HT-29 (cell line): Measurements from ENCODE around the gene AADACL4. TPM values are rescaled to one million over a fixed set of nuclear protein-coding genes. Genes with fewer than 3 reads are reported as not detected.
A peak's percentile ranks its signal among the peaks of the same experiment; 100 is the strongest.

Source experiments
- DNase-seq: peaks from one replicate; pipeline ENCODE4 v3.0.0-alpha.2; 2015; ENCODE audit warnings: low spot score
- total RNA-seq: library from RNA; depleted of rRNA; stranded (reverse); fragments of >200 nt; shearing (Covaris generic); gene quantifications from 2 replicates; pipeline ENCODE4 v1.2.3, GENCODE V29; 2014; rRNA removed

AADACL4 gene
- total RNA-seq, result not detected in 2 replicates

DNA sequence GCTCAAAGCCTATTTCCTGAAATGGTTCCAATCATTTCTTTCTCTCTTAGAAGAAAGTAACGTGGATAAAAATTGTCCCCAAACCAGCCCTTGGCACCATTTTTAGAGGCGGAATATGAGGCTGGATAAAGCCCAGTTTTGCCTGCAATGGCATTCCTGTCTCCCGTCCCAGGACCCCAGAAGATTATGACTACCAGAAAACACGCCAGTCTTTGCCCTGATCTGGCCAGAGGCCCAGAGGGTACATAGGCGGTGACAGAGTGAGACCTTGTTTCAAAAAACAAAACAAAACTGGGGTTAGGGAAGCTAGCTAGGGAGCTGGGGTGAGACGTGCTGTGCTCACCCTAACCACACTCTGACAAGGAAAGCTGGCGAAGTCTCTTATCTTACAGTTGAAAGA is at the start of gene AADACL4:
TSS of gene AADACL4 (plus strand) at position 301 of the 400 bp plus-strand sequence. CDS start 462 bp downstream, outside the sequence.
- DNase-seq, result no peak

DNA sequence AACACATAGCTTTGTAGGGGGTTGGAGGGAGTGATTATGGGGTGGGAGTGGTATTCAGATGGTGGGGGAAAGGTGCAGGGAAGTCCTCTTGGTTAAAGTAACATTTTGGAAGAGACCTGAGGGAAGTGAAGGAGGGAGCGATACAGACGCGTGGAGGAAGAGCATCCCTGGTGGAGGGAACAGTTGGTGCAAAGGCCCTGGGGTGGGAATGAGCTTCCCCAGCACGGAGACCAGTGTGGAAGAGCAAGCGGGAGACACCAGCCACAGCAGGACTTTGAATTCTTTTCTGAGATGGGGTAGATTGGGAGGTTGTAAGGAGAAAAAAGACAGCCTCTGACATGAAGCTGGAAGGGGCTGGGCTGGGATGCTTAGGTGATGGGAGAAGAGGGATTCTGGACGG is 49.4 kb upstream of the AADACL4 start:
- DNase-seq, result no peak

DNA sequence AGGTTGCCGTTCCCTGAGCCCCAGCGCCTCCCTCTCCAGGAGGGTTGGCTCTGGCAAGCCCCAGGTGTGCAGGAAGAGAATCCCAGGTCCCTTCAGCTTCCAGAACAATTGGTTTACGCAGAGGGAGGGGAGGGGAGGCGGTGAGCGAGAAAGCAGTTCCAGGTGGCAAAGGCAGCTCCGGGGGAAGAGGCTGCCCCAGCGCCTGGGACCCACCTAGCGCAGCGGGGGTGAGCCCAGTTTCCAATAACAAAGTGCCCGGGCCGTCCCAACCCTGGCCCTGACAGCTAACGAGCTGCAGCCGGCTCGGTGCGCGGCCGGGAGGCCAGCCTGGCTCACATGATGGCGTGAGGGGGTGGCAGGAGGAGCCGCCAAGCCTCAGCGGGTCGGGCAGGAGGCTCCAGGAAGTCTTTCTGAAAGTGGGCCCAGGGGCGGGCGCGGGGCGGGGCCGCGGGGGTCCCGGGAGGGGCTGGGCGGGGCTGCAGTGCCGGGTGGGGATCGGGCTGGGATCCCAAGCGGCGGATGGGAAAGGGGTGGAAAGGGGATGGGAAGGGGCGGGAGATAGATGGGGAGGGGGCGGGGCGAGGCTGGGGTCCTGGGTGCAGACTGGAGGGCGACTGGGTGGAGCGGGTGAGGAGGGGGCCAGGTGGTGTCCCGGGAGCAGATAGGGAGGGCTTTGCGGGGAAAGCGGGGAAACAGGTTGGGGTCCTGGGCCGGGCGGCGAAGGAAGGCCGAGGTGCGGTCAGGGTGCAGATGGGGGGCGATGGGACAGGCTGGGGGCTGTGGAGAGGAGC is 48.7 kb upstream of the AADACL4 start:
- peak; percentile 78 for DNase-seq

DNA sequence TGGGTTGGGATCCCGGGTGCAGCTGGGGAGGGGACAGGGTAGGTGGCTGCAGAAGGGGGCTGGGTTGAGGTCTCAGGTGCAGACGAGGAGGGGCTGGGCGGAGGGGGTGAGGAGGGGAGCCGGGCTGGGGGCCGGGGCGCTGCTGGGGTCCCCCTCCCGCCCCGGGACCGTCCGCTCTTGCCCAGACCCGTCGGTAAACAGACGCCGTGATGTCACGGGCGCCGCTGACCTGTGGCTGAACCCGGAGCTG is 48.2 kb upstream of the AADACL4 start:
- no peak for DNase-seq

DNA sequence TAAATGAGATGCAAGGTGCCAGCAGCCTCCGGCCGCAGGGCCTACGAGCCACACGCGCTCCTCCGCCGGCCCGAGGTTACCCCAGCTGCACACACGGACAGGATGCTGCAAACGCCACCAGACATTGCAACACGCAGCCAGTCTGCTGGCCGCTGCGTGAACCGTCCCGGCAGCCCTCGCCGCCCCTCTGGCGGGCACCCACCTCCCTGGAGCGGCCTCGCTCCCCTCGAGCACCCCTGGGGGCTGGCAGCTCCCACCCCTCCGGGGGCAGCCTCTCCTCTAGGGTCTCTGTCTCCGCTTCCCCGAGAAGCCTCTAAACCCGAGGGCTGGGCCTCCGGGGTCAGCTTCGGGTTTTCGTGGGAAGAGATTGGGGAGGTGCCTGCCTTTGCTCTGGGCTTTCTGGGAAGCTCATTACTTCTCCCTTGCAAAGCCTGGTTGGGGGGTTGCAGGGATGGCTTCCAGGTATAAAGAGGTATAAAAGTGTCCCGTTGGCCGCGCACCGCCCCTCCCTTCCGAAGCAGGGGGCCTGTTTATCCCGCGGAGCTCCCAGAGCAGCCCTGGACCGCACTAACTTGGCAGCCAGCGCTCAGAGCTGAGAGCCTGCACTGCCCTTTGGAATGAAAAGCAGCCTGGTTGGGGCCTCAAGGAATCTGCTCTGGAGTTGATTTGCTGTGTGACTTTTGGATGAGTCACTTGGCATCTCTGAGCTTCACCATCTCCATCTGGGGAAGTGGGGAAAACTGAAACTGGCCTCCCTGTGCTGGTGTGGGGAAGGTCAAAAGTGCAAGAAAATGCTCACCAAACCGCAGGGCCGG is 47.7 kb upstream of the AADACL4 start:
- DNase-seq, result peak; percentile 94

DNA sequence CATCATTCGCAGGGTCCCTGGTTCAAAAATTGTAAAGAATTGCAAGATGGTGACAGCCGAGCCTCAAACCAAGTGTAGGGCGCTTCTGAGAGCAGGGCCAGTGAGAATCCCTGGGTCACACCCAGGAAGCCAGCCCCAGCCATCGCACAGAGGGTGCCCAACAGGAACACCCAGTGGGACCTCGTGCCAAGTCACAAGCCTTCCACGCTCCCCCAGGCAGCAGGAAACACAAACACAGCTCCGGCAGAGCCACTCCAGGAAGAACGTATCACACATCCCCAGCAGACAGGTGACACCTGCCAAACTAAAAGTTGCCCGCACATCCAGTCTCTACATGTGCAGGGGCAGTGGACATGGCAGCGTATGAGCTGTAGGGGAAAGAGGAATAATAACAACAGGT is 46.1 kb upstream of the AADACL4 start:
- DNase-seq, result no peak

DNA sequence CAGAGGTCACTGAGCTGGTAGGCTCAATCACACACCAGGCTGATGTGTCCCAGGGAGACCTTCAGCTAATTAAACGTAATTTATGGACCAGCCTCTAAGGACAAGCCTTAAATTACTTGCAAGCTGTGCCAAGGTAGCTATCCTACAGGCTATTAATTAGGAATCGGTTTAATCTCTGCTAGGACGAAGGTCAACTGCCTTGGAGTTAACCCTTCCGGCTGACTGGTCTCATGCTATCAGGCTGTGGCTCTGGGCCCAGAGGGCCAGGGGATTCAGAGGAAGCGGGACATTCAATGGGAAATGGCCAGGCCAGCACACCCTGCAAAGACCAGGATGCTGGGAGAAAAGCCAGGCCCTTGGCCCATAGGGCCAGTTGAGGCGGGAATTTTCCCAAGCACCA is 44.9 kb upstream of the AADACL4 start:
- no peak for DNase-seq

DNA sequence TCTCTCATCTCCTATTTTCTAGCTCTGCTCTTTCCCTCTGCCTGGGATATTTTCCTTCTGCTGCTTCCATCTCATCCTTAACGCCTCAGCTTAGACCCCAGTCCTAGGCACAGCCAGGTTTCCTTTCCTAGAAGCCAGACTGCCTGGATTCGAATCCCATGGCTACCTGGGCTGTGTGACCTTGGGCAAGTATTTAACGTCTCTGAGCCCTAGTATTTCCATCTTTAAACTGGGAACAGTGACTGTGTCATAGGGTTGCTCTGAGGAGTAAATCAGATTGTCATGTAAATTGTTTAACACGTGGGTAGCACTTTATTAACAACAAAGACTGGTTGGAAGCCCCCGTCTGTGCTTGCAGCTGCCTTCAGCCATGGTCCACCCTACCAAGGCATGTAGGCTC is 44.2 kb upstream of the AADACL4 start:
- no peak for DNase-seq

DNA sequence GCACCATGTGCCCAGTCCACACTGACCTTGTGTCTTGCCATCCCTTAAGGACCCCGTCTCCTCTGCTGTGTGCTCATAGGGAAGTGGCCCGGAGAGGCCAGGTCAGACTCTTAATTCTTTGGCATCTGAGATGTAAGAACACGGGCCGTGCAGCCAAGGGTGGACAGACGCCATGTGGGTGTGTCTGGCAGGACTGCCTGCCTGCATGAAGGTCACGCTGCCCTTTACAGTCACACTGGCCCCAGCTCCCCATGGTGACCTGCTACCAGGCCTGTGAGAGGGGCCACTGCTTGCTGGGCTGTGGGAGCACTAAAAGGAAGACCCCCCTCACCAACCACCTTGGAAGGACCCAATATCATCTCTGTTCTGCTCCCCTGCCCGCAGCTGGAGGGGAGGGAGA is 43.5 kb upstream of the AADACL4 start:
- DNase-seq, result no peak

DNA sequence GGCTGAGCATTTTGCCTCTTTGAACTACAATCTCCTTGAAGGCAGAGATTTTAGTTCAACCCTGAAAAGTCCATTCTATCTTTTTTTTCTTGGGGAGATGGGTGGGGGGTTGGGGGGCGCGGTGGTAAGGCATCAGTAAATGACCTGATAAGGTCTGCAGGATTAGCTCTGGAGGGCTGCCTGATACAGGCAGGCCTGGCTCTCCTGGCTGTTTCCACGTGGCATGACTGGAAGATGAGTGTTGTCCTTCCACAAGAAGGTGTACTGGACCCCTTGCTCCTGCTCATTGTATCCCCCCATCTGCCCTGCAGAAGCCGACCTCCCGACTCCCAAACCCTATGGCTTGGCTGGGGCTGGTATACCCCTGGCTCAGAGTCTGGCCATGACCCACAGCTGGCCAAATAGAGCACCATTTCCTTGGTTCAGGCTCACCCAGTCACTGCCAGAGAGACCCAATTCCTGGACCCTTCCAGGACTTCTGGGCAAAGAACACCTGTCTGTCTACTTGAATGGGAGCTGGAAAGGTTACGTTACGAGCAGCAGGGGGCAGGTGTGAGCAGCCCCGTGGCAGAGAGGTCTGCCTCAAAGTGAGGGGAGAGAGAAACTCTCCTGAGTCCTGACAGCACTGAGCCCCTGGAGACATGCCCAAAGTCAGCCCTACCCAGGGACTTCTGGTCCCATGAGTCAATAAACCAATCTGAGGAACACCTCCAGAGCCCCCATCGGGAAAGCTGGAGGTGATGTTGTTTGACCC is 42.8 kb upstream of the AADACL4 start:
- peak; percentile 45 for DNase-seq

DNA sequence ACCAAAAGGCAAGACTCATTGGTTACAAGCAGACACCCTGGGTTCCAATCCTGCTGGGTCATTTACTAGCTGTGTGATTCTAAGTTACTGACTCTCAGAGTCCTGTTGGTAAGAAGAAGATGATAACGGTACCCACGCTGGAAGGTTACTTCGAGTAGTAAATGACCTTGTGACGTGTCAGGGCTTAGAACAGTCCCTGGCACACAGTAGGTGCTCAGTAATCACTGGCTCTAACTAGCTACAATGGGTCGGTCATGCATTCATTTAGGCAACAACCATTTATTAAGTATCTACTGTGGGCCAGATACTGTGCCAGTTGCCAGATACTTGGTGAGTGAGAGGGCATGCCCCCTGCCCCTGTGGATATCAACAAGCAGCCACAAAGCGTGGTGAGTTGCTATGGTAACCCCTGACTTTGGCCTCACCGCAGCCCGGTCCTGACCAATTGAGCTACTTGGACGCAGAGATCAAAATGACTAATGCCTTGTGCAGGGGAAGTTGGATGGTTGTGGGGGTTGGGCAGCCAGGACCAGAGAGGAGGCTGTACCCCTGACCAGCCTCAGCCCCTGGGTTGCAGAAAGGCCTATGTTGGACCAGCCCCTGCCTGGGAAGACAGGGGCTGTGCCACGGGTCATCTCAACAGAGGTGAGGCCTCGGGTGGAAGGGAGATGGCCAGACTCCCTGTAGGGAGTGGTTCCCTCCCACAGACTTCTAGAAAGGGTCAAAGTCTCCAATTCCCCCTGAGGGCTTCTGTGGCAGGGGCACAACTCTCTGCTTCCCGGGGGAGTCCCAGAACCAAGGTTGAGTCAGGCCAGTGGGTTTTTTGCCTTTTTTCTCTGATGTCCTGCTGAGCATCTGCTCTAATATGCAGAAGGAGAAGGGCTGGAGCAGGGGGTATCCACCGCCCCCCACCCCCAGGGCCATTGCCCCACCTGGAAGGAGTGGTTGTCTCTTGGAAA is 41.9 kb upstream of the AADACL4 start:
- peak; percentile 52 for DNase-seq

DNA sequence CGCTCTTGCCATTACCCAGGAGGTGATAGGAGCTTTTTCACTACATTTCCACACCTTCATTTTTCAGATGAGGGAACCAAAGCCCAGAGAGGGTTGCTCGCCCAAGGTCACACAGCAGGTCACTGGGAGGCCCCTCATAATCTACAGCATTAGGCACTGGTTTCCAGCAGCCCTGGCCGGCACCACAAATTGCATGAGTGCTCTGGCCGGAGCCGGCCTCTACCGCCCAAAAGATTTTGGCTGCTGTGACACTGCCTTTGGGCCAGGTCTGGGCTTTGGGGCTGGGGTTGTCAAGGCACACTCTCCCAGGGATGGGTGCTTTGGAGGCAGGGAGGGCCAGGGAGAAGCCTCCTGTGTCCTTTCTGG is 41.2 kb upstream of the AADACL4 start:
- DNase-seq, result no peak

DNA sequence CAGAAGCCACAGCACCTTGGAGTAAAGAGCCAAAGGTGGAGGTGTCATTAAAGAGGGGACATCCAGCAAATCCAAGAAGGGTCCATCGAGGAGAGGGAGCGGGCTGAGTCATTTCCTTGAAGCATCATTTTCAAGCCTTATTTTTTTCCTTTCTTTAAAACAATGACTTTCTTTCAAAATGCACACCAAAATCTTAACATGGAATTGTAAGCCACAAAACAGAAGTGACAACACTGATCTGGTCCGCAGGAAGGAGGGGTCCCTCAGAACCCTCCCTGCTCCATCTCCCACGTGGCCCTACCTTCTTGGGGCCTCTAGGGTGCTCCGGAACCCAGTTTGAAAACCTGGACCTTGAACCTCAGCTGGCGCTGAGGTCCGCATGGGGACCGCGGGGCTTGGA is 40.7 kb upstream of the AADACL4 start:
- no peak for DNase-seq

DNA sequence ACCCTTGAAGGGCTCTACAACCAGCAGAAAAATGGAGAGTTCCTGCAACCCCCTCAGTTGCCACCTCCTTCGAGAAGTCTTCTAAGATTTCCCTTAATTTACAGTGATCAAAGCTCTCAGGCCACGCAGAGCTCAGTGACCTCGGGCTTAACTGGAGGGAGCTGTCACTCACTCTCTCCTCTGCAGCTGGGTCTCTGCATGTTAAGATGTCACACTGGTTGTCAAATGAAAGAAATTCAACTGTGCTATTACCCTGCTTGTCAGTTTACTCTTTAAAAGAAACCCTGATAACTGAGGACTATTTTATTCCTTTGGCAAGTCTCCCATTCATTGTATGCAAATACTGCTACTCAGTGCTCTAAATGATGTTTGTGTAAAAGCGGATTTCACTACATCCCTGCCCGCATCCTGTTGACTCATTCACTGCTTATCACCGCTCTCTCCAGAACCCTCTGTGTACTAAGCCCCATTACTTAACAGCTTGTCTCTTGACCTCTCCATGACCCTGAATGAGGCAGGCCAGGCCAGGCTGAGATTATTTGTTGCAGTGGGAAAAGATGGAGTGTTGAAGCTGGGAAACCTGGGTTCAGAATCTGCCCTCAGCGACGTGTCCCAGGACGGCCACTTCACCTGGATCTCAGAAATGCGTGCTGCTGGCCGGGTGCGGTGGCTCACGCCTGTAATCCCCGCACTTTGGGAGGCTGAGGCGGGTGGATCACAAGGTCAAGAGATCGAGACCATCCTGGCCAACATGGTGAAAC is 39.6 kb upstream of the AADACL4 start:
- DNase-seq, result peak; percentile 91

DNA sequence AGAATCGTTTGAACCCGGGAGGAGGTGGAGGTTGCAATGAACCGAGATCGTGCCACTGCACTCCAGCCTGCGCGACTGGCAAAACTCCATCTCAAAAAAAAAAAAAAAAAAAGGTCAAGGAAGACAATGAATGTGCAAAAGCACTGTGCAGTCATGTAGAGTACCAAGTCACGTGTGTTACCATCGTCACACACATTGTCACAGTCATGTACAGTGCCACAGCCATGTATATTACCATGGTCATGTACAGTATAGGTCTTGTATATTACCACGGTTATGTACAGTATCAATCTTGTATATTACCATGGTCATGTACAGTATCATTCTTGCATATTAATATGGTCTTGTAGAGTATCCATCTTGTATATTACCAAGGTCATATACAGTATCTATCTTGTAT is 38.9 kb upstream of the AADACL4 start:
- peak; percentile 19 for DNase-seq

DNA sequence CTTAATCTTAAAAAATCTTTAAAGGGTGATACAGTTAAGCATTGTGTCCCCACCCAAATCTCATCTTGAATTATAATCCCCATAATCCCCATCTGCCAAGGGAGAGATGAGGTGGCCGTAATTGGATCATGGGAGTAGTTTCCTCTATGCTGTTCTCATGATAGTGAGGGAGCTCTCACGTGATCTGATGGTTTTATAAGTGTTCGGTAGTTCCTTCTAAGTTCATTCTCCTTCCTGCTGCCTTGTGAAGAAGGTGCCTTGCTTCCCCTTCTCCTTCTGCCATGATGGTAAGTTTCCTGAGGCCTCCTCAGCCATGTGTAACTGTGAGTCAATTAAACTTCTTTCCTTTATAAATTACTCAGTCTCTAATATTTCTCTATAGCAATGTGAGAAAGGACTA is 36.6 kb upstream of the AADACL4 start:
- DNase-seq, result no peak

DNA sequence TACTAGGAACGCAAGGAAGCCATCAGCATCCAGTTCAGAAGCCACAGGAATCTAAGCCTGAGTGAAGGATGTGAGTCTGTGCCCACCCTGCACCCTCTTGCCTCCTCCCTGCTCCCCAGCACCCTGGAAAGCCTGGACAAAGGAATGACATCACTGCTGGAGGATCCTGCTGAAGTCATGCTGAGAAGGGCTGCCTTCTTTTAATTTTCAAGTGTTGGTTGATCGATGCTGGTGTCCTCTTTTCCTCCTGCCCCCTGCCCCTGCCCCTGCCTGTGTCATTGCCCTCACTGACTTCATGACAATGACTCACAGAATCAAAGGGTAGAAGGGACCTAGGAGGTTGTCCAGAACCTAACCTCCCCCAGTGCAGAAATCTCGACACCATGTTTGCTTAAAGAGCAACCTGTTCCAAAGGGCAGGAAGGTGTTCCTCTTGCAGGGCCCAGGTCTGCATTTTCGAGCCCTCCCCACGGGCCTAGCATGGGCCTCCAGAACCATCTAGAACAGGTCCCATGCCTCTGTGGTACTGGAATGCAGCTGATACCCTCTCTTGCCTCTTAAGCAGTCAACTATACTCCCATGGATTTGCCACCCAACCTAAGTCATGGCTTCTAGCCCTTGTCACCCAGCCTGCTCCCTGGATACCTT is 35.5 kb upstream of the AADACL4 start:
- DNase-seq, result no peak

DNA sequence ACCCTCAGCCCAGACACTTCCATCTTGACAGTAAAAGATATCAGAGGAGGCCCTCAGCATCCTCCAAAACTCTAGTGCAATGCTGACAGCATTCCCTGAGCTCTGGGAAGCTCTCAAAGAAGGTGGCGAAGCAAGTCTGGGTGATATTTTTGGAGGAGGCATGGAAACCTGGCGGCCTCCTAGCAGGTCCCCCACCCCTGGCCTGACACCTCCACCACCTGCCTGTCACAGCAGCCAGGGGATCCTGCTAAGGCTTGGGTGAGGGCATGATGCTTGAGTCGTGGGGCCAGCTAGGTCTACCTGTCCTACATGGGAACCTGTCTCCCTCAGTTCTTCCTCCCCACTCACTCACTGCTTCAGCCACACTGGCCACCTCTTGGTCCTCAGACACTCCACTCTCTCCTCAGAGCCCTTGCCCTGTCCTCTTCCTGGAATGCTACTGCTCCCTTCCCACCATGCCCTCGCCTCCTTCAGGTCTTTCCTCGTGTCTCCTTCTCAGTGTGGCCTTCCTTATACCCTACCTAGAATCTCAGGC is 34.3 kb upstream of the AADACL4 start:
- DNase-seq, result no peak

DNA sequence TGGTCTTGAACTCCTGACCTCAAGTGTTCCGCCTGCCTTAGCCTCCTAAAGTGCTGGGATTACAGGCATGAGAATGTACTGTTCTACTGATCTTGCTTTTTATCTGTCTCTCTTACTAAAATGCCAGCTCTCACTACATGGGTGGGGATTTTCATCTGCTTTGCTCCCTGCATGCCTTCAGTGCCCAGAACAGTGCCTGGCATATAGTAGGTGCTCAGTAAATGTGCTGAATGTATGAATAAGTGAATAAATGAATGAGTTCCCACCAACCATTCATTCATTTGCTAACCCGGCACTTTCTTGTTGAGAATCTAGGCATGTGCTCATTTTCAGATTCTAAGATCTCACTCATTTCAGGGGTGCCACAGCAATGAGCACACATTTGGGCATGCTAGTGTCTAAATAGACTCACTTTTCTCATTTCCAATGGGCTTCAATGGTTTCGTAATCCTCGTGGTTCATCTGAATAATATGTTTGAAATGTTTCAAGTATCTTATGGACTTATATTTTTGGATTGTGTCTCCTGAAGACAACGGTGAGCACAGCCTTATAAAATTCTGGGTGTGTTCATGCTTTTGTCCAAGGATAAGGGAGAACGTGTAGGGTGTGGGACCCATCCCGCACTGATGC is 33.5 kb upstream of the AADACL4 start:
- DNase-seq, result no peak
